ENCODE measurements around the gene SYNJ2.
A peak's percentile ranks its signal among the peaks of the same experiment; 100 is the strongest.

Gene SYNJ2

GRCh38 chr6:158142789-158143188, 161.1 kb downstream of the SYNJ2 start:
- peak; percentile 42 for DNase-seq (ENCODE audit: low spot score)

GRCh38 chr6:158143700-158144099, 162.0 kb downstream of the SYNJ2 start:
- DNase-seq (ENCODE audit: low spot score), result peak; percentile 9
